Globus pallidus (tissue), 1 donor: ENCODE measurements around the gene JAKMIP1.
"Not testable (repeated sequence)": the region's sequence is repeated elsewhere in the genome, so short reads cannot be mapped to it uniquely, and the experiment has no call there.

ENCODE experiments used
- DNase-seq: peaks from one replicate; pipeline ENCODE4 v3.0.0-alpha.2; 2015; ENCODE audit warnings: low spot score

The JAKMIP1 gene

DNA sequence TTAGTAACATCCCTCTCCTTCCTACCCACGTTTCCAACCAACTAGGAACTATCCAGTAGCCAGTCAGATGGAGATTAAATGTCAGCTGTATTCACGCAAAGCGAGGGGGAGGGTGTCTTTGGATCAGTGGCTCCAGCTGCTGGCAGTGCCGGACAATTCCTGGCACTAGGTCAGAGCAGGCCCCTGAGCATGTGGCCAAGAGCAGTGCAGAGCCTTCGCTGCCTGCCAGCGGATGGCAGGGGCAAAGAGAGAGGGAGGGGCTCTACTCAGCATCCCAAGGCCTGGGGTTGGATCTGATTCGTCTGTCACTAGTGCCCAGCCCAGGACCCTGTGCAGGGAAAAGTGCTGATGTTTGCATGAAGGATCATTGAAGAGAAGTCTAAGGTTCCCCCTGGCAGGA is 28.7 kb upstream of the JAKMIP1 start:
- peak; percentile 84 for DNase-seq

DNA sequence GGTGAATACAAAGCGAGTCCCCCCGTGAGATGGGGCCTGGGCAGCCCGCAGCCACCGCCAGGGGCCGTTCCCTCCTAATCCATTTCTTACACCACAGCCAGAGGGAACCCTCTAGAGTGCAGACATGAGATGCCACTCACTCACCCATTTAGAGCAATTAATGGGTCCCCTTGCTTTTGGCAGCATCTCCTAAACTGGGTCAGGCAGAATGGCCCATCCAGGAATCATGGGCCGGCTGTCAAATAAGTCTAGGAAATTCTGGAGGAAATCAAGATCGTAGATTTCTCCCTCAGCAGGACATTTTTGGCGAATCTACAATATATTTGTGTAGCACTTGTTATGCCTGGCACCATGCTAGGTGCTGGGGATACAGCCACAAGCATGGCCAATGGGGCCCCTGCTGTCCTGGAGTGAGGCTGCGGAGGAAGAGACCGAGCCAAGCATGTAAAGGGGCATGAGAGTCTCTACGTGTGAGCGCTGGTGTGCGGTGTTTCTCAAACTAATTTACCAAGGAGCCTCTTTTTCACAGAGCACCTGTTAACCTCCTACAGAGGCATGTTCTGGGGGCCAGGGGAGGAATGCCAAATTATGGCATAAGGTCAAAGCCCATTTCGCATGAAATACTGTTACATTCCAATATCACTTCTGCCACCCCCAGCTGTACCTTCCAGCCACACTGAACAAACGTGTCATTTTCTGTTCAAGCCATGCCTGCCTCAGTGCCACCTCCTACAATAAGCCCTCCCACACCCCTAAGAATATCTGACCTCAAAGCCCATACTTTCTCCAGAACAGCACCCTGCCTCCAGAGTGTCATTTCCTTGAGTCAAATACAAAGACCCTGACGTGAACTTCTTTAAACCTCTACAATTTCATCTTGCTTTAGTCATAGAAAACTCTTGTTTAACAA is 28.1 kb upstream of the JAKMIP1 start:
- DNase-seq, result no peak

DNA sequence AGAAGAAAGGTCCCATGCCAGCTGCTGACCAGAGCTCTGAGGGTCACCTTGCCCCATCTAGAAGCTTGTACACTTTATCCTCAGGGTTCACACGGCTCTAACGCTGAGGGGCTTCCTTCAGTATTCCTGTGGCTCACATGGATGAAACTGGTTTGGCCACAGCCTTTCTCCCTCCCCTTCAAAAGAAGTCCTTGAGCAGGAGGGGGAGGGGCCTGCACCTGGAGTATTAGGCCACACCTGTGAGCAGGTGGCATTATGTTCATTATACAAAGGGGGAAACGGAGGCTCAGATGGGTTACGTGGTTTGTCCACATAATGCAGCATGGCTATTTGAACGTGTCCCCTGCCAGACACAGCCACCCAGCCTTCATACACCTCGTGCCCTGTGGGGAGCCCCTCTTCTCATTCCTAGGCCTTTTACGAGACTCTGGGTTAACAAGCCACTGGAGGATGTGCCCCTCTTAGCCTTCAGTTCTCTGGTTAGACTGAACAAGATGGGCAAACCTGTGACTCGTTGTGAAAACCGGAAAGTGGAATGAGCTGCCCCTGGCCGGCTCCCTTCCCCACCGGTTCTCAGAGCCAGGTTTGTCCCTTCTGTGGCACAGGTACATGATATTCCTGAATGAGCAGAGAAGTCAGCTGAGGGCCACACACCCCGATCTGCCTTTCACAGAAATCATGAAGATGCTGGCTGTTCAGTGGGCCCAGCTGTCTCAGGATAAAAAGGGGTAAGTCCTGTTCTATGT is 27.2 kb upstream of the JAKMIP1 start:
- no peak for DNase-seq

DNA sequence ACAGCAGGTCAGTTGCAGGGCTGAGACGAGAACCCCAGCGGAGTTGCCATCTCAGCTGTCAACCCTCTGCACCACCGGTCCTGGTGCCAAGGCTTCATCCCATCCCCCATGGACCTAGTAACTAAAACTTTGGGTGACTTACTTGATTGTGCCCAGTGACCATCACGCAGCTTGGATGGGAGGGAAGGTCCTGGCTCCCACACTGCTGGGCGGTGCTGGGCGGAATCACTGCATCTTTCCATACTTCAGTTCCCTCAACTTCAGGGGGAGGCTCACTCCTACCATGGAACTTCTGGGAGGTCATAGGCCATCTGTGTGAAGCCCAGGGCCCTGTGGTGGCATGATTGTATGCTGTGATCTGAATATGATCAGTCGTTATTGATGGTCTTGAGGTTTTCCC is 26.2 kb upstream of the JAKMIP1 start:
- no peak for DNase-seq

DNA sequence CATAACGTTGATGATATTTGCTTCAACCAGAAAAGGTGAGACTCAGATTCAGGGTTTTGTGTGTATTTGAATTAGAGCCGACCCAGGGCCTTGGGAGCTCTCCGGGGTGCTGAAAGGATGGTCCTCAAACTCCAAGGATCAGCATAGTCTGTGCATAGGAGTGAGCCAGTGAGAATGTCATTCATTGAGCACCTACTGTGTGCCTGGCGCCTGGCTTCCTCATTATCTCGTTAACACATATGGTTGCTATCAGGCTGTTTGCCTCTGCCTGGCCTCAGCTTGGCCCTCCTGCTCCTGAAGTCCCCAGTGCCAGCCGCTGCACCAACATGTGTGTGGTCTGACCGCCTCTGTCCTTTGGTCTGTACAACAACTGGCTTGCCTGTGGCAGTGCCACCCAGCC is 25.1 kb upstream of the JAKMIP1 start:
- DNase-seq, result no peak

DNA sequence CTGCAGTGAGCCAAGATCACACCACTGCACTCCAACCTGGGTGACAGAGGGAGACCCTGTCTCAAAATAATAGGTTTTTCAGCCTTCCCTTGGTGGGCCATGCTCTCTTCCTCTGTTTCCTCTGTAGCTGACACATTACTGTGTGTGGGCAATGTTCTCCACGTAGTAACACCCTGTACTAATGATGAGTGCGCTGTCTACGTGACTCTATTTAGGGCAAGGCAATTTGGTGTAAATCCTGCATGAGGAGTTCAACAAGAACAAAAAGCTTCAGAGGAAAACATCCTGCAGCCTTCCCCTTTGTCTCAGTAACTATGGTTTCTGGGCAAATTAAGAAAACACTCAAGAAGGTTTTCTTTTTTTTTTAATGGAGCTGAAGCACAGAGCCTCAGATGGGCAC is 24.4 kb upstream of the JAKMIP1 start:
- no peak for DNase-seq

DNA sequence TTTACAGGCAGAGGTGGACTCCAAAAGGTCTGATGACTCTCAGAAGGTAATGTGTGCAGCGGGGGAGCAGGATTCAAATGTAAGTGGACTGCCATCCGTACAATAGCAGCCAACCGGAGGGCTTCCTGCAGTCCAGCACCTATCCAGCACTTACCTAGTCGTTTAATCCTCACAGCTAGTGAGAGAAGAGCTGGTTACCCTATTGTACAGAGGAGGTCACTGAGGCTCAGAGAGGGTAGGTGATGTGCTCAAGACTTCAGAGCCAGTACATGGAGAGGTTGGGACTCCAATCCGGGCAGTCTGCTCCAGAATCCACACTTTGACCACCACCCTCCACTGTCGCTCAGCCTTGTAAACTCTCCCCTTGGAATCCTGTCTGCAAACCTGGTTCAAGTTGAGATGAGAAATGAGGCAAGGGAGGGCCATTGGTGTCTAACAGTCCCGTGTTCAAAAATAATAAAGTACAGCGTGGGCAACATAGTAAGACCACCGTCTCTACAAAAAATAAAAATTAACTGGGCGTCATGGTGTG is 22.5 kb upstream of the JAKMIP1 start:
- DNase-seq, result peak; percentile 38

DNA sequence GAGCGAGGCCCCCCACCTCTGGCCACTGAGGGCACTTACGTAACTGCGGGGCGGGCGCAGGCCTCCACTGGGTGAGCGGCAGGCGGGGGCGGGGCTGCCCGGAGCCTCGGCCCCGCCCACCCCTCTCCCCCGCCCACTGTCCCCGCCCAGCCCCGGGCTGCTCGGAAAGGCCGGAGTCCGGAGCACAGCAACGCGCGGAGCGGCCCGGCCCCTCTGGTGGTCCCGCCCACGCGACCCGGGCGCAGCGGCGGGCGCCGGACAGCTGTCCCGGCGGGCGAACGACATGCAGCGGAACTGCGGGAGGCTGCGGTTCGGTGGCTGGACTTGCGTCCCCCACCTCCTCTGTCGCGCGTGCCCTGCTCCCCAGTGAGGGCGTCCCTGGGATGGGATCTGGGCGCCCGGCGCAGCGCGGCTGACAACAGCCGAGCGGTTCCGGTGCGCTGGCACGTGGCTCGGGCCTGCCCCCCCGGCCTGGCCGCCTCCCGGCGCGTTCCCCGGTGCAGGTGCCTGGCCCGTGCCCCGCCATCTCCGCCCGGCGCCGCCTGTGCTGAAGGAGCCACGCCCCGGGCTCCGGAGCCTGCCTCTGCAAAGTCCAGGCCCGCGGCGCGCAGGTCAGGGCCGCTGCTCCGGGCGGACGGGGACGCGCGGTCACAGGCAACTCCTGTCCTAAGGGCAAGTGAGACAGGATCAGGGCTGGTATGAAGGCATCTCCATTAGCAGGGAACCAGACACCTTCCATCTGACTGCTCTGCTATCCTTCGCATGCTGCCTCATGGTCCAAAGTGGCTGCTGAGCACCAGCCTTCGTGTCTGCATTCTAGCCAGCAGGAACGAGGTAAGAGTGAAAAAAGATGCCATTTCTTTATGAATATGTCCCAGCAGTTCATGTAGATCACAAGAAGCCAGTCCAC is 21.8 kb upstream of the JAKMIP1 start:
- peak; percentile 70 for DNase-seq

DNA sequence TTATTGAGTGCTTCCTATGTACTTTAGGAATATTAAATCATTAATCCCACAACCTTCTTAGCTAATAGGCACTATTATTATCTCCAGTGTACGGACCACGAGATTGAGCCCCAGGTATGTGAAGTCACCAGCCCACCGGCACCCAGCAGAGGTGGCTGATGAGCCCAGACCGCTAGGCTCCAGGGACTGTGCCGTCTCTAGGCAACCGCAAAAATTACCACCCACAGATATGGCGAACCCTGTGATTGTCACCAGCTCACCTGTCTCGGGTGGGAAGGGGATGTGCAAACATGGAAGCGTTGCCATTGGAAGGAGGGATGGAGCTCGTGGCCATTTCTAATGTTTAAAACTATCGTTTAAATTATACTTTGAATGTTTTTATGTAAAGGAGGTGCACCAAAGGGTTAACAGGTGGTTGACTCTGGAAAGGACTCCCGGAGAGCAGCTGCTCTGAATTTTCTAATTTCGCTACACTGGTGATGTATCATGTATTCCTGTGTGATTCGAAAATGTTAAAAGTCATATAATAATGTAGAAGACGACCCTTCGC is 21.0 kb upstream of the JAKMIP1 start:
- DNase-seq, result no peak

DNA sequence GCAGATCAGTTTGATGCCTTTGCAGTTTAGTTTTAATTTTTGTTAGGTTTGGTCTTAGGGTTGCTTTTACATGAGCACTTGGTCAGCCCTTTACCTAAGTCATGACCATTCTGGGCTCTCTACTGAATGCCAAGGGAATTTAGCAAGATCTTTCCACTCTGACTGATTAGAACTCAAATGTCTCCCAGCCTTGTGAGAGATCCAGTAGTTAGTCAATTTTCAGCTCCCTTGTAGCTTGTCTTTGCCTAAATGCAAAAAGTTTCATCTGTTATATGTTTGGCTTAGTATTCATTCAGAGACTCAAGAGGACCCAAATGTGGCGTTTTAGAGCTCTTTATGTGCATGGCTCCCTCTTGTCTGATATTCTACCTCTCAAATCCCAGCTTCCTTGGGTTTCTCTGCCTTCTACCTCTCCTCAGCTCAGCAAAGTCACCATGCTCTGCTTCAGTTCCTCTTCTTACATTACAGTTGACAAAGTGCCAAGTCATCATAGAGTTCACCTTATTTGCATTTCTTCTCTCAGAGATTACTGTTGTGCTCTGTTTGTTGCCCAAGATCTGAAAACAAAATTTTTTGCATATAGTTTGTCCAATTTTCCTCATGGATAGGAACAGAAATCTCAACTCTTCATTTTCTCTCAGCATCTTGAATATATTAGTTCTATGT is 17.5 kb upstream of the JAKMIP1 start:
- DNase-seq, result no peak

DNA sequence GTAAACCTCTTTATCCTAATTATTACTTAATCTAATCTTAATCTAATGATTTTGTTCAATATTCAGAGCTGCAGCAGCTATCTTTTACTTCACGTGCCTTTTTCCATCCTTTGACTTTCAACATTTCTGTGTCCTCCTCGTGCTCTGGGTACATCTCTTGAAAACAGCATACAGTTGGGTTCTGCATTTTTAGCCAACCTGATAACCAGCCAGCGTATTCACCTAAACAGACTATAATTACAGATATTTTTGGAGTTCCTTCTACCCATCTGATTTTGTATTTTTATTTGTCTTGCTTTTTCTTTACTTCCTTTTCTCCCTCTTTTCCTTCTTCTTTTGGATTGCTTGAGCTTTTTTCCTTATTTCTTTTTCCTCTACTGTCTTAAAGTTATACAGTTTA is 16.2 kb upstream of the JAKMIP1 start:
- DNase-seq, result no peak

DNA sequence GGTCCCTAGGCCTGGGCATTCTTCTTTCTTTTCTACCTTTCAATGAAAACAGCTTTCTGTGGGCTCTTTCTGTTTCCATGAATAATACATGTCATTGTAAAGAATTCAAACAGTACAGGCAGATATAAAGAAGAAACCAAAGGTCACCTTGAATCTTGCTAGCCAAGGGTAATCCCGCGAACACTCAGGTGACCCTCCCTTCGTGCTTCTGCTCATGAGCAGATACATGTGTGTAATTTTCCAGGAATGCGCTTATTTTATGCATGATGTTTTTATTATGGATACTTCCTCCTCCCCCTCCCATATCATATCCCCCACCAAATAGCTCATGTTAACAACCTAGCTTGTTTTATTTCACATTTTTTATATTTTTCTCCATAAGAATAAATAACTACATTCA is 9.6 kb upstream of the JAKMIP1 start:
- no peak for DNase-seq

DNA sequence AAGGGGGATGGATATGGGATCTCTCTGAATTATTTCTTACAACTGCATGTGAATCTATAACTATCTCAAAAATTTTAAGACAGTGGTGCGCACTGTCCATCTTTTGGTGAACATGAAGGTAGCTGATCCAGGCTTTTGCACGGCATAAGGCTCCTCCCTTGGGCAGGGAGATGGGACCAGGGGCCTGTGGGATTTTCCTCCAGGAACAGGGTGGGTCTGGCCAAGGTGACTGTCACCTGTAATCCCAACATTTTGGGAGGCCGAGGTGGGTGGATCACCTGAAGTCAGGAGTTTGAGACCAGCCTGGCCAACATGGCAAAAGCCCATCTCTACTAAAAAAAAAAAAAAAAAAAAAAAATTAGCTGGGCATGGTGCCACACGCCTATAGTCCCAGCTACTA is 8.9 kb upstream of the JAKMIP1 start:
- DNase-seq, result not testable (repeated sequence)

DNA sequence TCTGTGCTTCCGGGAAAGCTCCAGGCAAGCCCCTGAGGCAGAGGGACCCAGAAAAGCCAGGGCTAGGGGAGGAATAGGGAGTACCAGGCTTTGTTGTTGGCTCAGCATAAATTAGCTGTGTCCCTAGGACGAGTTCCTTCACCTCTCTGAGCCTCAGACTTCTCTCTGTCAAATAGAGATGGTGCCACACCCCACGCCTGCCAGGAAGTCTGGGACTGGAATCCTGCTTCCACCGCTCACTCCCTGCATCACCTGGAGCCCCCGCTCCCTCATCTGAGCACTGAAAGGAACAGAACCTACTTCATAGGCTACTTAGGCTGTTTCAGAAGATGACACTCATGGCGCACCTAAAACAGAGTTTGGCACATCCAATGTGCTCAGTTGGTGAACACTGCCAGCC is 8.1 kb upstream of the JAKMIP1 start:
- no peak for DNase-seq

DNA sequence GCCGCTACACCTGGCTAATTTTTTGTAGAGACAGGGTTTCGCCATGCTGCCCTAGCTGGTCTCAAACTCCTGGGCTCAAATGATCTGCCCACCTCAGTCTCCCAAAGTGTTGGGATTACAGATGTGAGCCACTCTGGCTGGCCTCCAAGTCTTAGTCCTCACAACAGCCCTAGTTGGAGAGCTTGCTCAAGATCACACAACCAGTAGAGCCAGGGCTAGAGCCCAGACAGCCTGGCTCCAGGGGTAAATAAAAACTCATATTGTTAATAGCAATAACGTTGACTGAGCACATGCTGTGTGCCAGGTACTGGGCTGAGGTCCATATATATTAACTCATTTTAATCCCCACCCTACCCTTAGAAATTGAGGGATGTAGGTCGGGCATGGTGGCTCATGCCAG is 7.3 kb upstream of the JAKMIP1 start:
- DNase-seq, result no peak

DNA sequence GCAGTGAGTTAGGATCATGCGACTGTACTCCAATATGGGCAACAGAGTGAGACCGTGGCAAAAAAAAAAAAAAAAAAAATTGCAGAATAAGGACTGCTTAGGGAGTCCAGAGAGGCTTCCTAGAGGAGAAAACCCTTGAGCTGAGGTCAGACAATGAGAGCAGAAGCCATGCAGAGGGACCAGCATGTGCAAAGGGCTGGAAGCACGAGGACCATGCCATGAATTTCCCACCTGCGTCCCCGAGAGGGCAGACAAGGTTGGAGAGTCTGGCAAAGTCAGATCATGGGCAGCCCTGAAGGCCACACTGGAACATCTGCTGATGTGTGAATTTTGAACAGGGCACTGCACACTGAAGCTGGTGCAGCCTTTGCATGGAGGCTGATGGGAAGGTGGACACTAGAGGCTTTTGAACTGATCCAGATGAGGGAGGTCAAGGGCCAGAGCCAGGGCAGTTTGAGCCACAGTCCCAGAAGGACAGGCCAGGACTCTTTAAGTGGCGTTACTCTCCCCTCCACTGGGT is 6.5 kb upstream of the JAKMIP1 start:
- DNase-seq, result no peak

DNA sequence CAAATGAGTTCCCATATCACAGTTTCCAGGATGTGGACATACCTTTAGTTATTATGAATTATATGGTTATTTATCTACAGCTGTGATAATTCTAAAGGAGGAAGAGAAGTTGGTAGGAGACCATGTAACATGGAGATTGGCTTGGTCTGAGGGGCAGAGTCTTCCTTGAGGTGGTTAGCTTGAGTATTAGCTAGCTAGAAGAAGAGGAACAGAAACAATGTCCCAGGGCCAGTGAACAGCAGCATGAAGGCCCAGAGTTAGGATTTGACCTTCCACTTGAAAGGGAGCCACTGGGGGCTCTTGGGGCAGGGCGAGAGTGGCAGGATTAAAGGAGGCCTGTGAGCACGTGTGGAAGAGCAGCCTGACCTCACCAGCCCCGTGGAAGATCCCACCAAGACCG is 5.6 kb upstream of the JAKMIP1 start:
- no peak for DNase-seq

DNA sequence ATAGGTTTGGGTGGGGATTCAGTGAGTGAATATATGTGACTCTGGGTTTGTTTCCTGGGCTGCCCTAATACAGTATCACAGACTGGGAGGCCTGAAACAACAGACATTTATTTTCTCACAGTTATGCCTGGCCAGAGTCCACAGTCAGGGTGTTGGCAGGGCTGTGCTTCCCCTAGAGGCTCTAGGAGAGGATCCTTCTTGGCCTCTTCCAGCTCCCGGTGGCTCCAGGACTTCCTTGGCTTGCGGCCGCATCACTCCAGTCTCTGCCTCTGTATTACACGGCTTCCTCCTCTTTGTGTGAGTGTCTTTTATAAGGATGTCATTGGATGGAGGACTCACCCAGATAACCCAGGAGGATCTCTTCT is 5.2 kb upstream of the JAKMIP1 start:
- DNase-seq, result no peak

DNA sequence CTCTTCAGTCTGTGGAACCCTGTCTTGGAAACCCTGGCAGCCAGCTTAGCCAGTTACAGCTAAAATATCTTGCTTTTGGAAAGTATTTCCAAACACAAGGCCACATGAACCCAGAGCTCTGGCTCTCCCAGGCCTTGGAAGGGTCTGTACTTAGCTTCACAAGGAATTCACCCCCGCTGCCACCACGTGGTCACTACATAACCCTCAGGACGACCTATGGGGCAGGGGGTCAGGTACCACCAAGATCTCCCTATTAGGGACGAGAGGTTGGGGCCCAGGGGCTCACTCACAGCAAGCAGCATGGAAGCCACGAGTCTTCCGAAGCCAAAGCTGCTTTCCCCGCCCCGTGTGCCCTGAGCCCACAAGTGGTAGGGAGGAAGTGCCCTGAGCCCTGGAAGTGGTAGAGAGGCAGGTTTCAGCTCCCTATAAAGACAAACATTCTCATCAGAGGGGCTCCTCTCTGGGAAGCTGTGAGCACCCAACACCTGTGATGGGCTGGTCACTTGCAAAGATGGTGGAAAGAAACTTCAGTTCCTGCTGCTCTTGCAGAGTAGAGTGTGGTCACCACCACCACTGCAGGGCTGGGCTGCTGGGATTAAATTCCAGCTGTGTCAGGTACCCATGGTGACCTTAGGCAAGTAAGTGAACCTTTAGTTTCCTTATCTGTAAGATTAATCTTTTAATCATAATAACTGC is 4.7 kb upstream of the JAKMIP1 start:
- DNase-seq, result no peak

DNA sequence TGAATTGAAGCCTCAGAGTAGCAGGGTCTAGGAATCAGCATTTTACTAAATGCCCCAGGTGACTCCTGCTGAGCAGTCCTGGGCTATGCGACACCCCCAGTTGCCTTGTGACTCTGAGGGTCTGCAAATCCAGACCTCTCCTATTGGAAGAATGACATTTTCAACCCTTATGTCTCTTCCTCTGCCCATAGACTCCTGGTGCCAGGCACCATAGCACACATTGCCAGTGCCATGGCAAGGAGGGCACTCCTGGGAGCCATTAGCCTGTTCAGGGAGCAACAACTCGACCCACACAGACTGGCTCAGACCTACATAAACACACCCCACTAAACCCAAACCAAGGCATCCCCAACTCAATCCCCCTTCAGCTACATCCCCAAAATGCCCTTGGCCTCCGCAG is 3.7 kb upstream of the JAKMIP1 start:
- no peak for DNase-seq
